DOHH2 (cell line): ENCODE measurements around the gene GAB1.

ENCODE experiments used
- CTCF ChIP-seq: fragments of 200-600 bp; sonication (generic); IDR thresholded peaks from one replicate; pipeline ENCODE4 v1.5.1; 2014; ENCODE audit warnings: antibody characterized with exemption, mild to moderate bottlenecking, low read depth, low read length; ENCODE audit not compliant: poor library complexity, severe bottlenecking
- EZH2phosphoT487 ChIP-seq: fragments of 200-600 bp; sonication (generic); IDR thresholded peaks from 2 replicates; pipeline ENCODE4 v1.6.1; 2017; ENCODE audit warnings: borderline replicate concordance, mild to moderate bottlenecking, antibody characterized with exemption, low read length, moderate library complexity, mixed read lengths

DNA sequence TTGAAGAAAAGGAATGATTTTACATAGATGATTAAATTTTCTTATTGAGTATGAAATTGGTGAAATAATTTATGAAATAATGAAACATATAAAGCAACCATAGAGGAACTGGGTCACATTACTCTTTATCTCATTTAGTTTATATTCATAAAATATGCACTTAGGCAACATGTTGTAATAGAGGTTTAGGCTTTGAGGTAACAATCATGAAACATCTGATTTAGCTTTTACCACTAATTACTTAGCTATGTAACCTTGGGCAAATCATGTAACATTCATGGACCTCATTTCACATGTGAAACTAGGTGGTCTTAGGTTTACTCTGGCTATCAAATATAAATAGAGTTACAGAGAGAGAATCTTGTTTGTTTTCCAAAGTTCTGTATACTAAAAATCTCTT is 122.3 kb downstream of the GAB1 start:
- no peak for TF ChIP-seq CTCF
- no peak for TF ChIP-seq EZH2phosphoT487
